NB4 (cell line): ENCODE measurements around the gene SP4.

Source experiments
- CTCF ChIP-seq: IDR thresholded peaks from one replicate; pipeline ENCODE4 v1.5.1; 2012; ENCODE audit warnings: low read depth, low read length
- MAX ChIP-seq: IDR thresholded peaks from 2 replicates; pipeline ENCODE4 v1.6.1; 2011; ENCODE audit warnings: low read depth, low read length
- POLR2A ChIP-seq: IDR thresholded peaks from 2 replicates; pipeline ENCODE4 v1.6.1; 2011; ENCODE audit warnings: mild to moderate bottlenecking; ENCODE audit not compliant: insufficient read length; ENCODE audit errors: extremely low read depth

GRCh38 chr7:21544303-21544656 is 116.4 kb downstream of the SP4 start:
- TF ChIP-seq CTCF = no peak
- TF ChIP-seq POLR2A = no peak
- TF ChIP-seq MAX = no peak
